GM04503 (cell line): ENCODE measurements around the gene SLC16A8.
"Not testable (repeated sequence)": the region's sequence is repeated elsewhere in the genome, so short reads cannot be mapped to it uniquely, and the experiment has no call there.

ENCODE experiments used
- DNase-seq: peaks from one replicate; pipeline ENCODE4 v3.0.0-alpha.2; 2012; ENCODE audit warnings: low read depth

SLC16A8 gene

GRCh38 chr22:38086001-38086845, 2.2 kb upstream of the SLC16A8 start:
- no peak for DNase-seq

DNA sequence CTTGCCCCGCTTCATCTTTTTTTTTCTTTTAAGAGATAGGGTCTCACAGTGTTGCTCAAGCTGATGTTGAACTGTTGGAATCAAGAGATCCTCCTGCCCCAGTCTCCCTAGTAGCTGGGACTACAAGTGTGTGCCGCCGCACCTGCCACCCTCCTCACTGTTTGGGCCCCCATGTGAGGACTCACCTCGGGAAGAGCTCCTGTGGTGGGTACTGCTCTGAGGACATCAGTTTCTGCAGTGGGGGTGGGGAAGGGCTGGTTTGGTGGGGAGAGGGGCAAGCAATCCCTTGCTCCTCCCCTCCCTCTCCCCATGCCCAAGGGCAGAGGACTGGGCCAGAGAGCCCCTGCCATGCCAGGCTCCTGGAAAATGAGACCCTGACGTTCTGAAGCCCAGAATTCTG, 1.5 kb upstream of the SLC16A8 start:
- no peak for DNase-seq

- no peak for DNase-seq
These were observed 1.1 kb upstream of the SLC16A8 start for GRCh38 chr22:38085056-38085455.

DNA sequence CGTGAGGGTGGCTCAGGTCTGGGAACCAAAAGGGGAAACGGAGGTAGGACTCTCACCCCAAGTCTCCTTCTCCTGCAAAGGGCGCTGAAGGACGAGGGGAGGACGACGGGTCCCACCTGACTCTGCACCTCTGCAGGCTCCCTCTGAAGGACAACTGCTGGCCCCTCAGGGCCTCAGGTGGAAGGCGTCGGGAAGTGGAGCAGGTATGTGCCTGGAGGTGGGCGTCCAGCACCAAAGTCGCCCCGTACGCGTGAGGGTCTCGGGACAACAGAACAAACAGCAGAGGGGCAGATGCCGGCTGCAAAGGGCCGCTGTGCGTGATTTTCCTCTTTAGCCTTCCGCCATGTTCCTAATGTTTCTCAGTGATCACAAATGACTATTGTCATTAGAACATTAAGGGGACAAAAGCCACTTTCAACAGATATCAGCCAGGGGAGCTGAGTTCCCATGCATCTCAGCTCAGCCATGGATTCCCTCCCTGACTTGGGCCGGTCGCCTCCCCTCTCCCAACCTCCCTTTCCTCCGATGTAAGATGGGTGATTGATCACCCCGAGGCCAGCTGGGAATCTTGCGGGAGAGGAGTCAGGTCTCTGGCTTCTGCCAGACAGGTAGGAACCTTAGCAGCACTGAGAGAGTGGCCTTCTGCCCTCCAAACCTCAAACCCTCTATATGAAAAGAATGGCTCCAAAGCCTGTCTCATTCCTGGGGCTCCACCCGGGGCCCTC, 836 bp downstream of the SLC16A8 start:
- DNase-seq = no peak

GRCh38 chr22:38081941-38082828, 1.8 kb downstream of the SLC16A8 start:
- no peak for DNase-seq

- DNase-seq = no peak
These were observed 2.4 kb downstream of the SLC16A8 start for GRCh38 chr22:38081636-38081940.

- no peak for DNase-seq
These were observed 2.9 kb downstream of the SLC16A8 start for GRCh38 chr22:38080850-38081635.

GRCh38 chr22:38080474-38080849, 3.5 kb downstream of the SLC16A8 start:
- no peak for DNase-seq

- no peak for DNase-seq
These were observed 4.2 kb downstream of the SLC16A8 start for GRCh38 chr22:38079804-38080203.

- DNase-seq = not testable (repeated sequence)
These were observed 4.8 kb downstream of the SLC16A8 start for GRCh38 chr22:38079208-38079607.

DNA sequence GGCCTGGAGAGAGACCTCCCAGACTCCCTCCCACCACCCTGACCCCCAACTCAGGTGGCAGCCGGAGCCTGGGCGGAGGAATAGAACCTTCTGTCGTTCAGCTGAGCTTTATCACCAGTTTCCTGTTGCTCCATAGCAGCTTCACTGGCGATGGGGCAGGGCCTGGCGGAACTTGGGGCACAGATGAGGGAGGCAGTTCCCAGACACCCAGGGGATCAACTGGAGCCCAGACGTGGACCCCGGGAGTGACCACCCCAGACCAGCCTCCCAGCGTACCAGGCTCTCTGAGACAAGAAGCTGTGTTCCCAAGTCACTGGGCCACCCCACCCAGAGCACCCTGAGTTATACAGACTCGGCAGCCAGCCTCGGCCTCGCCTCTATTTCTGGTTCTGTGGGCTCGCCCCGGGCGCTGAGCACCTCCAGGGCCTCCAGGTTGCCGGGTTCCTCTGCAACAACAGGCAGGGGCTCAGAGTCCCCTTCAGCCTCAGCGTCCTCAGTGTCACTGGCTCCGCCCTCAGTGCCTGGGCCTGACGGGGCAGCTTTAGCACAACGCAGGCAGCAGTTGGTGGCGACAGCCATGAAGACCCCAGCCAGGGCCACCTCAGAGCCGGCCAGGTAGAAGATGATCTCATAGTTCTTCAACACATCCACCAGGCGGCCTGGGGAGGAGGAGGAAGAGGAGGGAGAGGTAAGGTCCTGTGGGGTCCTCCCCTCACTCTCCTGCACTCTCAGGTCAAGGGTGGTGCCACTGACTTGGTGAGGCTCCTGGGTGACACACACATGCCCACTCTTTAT, 5.7 kb downstream of the SLC16A8 start:
- DNase-seq = no peak

DNA sequence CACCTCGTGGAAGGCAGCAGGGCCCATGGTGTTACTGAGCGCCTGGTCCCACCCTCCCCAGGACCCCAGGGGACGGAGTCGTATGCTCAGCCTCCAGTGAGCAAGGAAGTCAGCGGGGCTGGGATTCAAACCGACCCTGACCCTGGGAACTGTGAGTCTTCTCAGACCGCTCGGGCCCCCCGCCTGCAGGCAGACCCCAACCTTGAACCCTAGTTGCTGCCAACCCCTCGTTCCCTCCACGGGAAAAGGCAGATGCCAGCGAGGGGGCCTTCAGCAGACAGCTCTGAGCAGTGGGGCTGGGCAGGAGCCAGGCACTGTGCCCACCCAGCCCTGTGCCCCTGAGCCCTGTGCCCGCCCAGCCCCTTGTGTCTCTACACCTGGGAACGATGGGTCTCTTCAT, 6.4 kb downstream of the SLC16A8 start:
- DNase-seq = no peak

DNA sequence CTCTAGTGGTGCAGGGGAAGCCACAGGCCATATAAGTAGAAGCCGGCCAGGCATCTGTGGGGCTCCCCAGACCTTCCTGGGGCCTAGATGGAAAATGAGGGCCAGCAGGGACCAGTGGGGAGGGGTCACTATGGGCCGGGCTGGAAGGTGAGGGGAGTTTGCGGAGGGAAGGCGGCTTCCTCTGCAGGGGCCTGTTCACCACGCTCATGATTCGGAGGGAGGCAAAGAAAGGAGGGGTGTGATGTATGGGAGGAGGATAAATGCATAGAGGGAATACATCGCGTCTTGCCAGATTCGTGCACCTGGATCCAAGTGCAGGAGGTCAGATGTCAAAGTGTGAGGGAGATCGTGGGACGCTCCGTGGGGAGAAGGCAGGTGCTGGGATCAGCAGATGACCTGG, 6.9 kb downstream of the SLC16A8 start:
- DNase-seq = no peak

- DNase-seq = no peak
These were observed 8.0 kb downstream of the SLC16A8 start for GRCh38 chr22:38075961-38076360.

DNA sequence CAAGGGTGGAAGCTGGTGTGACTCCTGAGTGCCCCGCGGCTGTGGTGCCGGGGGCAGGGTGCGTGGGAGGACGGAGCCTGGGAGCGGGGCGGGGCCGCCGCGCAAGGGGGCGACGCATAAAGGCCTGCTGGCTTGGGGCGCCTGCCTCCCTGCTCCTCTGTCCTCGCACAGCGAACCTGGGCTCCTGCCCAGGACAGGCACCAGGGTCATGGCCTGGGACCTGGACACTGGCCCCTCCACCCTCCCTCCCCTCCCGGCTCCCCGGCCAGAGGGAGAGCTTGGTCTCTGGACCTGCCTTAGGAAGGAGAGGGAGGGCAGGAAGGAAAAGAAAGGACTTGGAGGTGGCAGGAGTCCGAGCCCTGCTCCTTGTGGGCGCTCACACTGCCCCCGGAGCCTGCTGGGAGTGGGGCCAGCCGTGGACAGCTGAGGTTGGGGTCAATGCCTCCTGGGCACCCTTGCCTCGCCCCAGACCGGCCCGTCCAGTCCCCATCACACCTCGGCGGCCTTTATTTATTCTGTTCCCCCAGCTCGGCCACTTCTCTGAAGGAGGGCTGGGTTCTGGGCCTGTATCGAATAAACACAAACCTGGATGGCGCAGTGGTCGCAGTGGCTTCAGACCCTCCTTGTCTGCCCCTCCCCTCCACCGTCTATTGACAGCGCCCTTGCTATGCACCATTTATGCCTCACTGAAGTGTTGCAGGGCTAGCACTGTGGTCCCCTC, 8.7 kb downstream of the SLC16A8 start:
- no peak for DNase-seq

DNA sequence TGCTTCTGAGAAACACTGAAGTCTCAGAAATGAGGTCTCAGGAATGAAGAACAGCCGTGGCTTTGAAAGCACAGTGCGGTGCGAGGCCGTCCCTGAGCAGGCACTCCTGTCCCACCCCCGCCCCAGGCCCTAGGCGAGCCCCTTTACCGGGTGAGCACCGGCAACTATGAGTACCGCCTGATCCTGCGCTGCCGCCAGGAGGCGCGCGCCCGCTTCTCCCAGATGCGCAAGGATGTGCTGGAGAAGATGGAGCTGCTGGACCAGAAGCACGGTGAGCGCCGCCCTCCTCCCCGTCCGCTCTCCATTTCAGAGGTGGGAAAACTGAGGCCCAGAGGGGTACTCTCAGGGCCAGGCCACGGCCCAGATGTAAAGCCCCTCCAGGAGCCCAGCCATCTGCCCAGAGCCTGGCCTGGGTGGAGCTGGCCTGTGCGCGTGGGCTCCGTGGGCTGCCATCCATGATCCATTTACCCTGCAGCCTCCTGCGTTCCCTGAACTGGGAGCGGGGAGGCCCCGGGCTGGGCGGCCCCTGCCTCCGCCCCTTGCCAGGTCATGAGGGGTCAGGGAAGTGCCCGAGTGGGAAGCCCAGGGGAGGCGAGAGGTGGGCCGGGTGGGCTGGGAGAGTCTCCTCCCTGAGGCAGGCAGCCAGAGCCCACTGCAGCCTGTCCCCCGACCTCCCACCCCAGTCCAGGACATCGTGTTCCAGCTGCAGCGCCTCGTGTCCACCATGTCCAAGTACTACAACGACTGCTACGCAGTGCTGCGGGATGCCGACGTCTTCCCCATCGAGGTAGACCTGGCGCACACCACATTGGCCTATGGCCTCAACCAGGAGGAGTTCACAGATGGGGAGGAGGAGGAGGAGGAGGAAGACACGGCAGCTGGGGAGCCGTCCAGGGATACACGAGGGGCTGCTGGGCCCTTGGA, 9.5 kb downstream of the SLC16A8 start:
- no peak for DNase-seq

DNA sequence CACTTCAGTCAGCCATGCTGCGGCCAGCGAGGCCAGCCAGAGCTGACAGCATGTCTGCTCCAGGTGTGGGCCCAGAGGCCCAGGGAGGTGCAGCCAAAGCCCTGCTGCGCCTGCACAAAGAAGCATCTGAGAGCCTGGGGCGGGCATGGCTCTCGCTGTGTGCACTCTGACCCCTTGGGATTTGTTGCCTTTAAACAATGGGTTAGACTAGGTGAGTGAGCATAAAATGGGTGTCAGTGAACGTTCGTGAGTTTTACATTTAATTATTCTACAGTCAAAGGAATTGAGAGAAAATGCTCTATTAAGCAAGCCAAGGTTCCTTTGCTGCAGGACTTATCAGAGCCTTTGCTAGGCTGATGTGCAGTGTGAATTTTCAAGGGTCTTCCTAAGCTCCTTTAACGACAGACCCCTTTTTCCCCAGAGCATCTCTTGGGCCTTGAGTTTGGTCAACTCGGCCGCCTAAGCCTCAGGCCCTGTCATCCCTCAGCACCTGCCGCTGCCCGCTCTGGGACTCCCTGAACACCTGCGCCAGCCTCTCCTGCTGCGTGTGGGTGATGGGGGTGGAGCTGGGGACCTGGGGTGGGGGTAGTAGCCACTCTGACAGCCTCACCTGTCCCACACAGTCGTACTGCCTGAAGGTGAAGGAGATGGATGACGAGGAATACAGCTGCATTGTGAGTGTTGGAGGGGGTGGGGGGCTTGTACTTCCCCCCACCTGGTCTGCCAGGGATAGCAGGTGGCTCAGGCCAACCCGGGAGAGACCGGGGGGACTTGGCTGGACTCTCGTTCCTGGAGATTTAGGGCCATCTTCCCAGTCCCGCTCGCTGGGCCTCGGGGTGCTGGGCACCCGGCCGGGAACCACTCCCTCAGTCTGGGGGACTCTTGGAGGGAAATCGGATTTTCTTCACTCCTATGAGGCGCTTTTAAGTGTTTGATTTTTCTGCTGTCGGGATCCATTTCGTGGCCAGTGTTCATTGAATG, 10.5 kb downstream of the SLC16A8 start:
- DNase-seq = no peak
